GM13976 (cell line): ENCODE data around the gene FNDC8.
"Not testable (repeated sequence)": the region's sequence is repeated elsewhere in the genome, so short reads cannot be mapped to it uniquely, and the experiment has no call there.

Source experiments
- DNase-seq: peaks from one replicate; pipeline ENCODE4 v3.0.0; 2012; ENCODE audit warnings: low spot score
- CTCF ChIP-seq: IDR thresholded peaks from 2 replicates; pipeline ENCODE4 v1.5.1; 2012; ENCODE audit warnings: borderline replicate concordance, mild to moderate bottlenecking; ENCODE audit not compliant: insufficient read depth; ENCODE audit errors: extremely low read depth, missing control alignments, control extremely low read depth
- in situ Hi-C: fragments of 300-500 bp; cut with MboI; formaldehyde crosslinking; loops from one replicate; pipeline ENCODE4 v1.12.0; 2022; ENCODE audit warnings: low sequenced_read_pairs, mixed read lengths, inconsistent platforms; ENCODE audit not compliant: unreplicated experiment

Gene FNDC8

GRCh38 chr17:35147375-35147905 is 26.0 kb downstream of the FNDC8 start, which contains the start of gene UNC45B:
UNC45B (plus strand) TSS chr17:35147817; CDS start chr17:35148264, 447 bp downstream.
- no peak for TF ChIP-seq CTCF
- in situ Hi-C loops, result no loop called here
- no peak for DNase-seq

GRCh38 chr17:35148144-35148543 is 26.7 kb downstream of the FNDC8 start:
- no peak for DNase-seq
- in situ Hi-C loops, result no loop called here
- TF ChIP-seq CTCF, result no peak

GRCh38 chr17:35149941-35150340 is 28.5 kb downstream of the FNDC8 start:
- DNase-seq, result no peak
- in situ Hi-C loops, result loop anchor here (25.0 kb wide), 1 partner anchor 587 kb away; the partner anchor contains the start of gene RASL10B
- no peak for TF ChIP-seq CTCF

- in situ Hi-C loops, result loop anchor here (25.0 kb wide), 1 partner anchor 586 kb away; the partner anchor contains the start of gene RASL10B
- not testable (repeated sequence) for DNase-seq
Observed at GRCh38 chr17:35151080-35151479, 29.7 kb downstream of the FNDC8 start.

GRCh38 chr17:35152421-35153140 is 31.2 kb downstream of the FNDC8 start:
- no peak for DNase-seq
- in situ Hi-C loops, result loop anchor here (25.0 kb wide), 1 partner anchor 585 kb away; the partner anchor contains the start of gene RASL10B
- TF ChIP-seq CTCF, result no peak

- no peak for DNase-seq
- in situ Hi-C loops, result loop anchor here (25.0 kb wide), 1 partner anchor 583 kb away; the partner anchor contains the start of gene RASL10B
- TF ChIP-seq CTCF, result no peak
Observed at GRCh38 chr17:35154196-35155165, 33.1 kb downstream of the FNDC8 start.
